SK-N-SH treated with all-trans-retinoic acid at 6 μM for 48 hours (cell line): Measurements from ENCODE around the gene CPA2.

ENCODE experiments used
- ARNTL ChIP-seq: fragments of 450-650 bp; formaldehyde crosslinking; IDR thresholded peaks from 2 replicates; pipeline ENCODE4 v1.5.0; 2020; ENCODE audit warnings: low read depth, mild to moderate bottlenecking, moderate library complexity, borderline replicate concordance
- CSDC2 ChIP-seq: fragments of 250-450 bp; sonication (Bioruptor Pico); IDR thresholded peaks from 2 replicates; pipeline ENCODE4 v1.5.0; 2020; ENCODE audit warnings: mild to moderate bottlenecking, moderate library complexity
- ESRRG ChIP-seq: fragments of 250-450 bp; sonication (Bioruptor Pico); IDR thresholded peaks from 2 replicates; pipeline ENCODE4 v1.6.1; 2021; ENCODE audit warnings: mild to moderate bottlenecking
- GLIS3 ChIP-seq: fragments of 250-450 bp; sonication (Bioruptor Pico); IDR thresholded peaks from 2 replicates; pipeline ENCODE4 v1.5.0; 2020; ENCODE audit warnings: mild to moderate bottlenecking, moderate library complexity
- PATZ1 ChIP-seq: fragments of 250-450 bp; sonication (Bioruptor Pico); IDR thresholded peaks from 2 replicates; pipeline ENCODE4 v1.8.0; 2020; ENCODE audit warnings: mild to moderate bottlenecking, moderate library complexity, borderline replicate concordance
- PPARA ChIP-seq: fragments of 250-450 bp; sonication (Bioruptor Pico); IDR thresholded peaks from 2 replicates; pipeline ENCODE4 v1.5.0; 2020; ENCODE audit warnings: mild to moderate bottlenecking, borderline replicate concordance
- RARB ChIP-seq: fragments of 250-450 bp; sonication (Bioruptor Pico); IDR thresholded peaks from 2 replicates; pipeline ENCODE4 v1.8.0; 2021; ENCODE audit warnings: mild to moderate bottlenecking, moderate library complexity
- TSHZ2 ChIP-seq: fragments of 250-450 bp; sonication (Bioruptor Pico); IDR thresholded peaks from 2 replicates; pipeline ENCODE4 v1.5.0; 2020; ENCODE audit warnings: mild to moderate bottlenecking, moderate library complexity
- ZFP3 ChIP-seq: fragments of 250-450 bp; sonication (Bioruptor Pico); IDR thresholded peaks from 2 replicates; pipeline ENCODE4 v1.5.0; 2020; ENCODE audit warnings: mild to moderate bottlenecking, moderate library complexity
- ZFP30 ChIP-seq: fragments of 450-650 bp; formaldehyde crosslinking; IDR thresholded peaks from 2 replicates; pipeline ENCODE4 v1.5.0; 2022; ENCODE audit warnings: mild to moderate bottlenecking, moderate library complexity
- ZNF70 ChIP-seq: fragments of 450-650 bp; formaldehyde crosslinking; IDR thresholded peaks from 2 replicates; pipeline ENCODE4 v1.5.0; 2020; ENCODE audit warnings: mild to moderate bottlenecking, moderate library complexity
- ZNF8 ChIP-seq: fragments of 450-650 bp; formaldehyde crosslinking; IDR thresholded peaks from 2 replicates; pipeline ENCODE4 v1.5.0; 2020; ENCODE audit warnings: mild to moderate bottlenecking, moderate library complexity
- TF ChIP-seq, protein P1 (sequence below): fragments of 250-450 bp; sonication (Bioruptor Pico); IDR thresholded peaks from 2 replicates; pipeline ENCODE4 v1.5.1; 2020; ENCODE audit warnings: low read depth, mild to moderate bottlenecking, moderate library complexity

DNA sequence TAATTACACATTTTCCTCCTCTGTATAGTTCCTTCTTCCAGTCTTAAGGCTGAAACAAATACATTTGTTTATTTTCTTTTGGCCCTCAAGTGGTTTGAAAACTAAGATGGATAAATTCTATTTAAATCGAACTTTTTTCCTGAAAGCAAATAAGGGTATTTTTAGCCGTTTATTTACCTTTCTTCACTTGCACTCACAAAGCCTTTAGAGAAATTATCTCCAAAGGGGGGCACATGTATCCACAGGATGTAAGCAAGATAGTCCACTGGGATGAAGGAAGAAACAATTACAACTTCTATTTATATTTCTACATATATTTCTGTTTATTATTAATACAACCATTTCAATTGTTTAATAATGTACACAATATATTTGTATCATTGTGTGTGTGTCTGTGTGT lies 36.5 kb downstream of the CPA2 start:
- no peak for TF ChIP-seq RARB (CRISPR knock-in tag)
- no peak for TF ChIP-seq ESRRG (CRISPR knock-in tag)
- TF ChIP-seq ARNTL, result no peak
- no peak for TF ChIP-seq PATZ1 (CRISPR knock-in tag)
- no peak for TF ChIP-seq CSDC2
- TF ChIP-seq GLIS3 (CRISPR knock-in tag), result no peak
- no peak for TF ChIP-seq TSHZ2
- TF ChIP-seq ZFP3 (CRISPR knock-in tag), result no peak
- TF ChIP-seq PPARA, result no peak
- TF ChIP-seq ZNF70, result no peak
- TF ChIP-seq ZNF8 (CRISPR knock-in tag), result no peak
- no peak for TF ChIP-seq ZFP30 (CRISPR knock-in tag)
- TF ChIP-seq, protein P1, sequence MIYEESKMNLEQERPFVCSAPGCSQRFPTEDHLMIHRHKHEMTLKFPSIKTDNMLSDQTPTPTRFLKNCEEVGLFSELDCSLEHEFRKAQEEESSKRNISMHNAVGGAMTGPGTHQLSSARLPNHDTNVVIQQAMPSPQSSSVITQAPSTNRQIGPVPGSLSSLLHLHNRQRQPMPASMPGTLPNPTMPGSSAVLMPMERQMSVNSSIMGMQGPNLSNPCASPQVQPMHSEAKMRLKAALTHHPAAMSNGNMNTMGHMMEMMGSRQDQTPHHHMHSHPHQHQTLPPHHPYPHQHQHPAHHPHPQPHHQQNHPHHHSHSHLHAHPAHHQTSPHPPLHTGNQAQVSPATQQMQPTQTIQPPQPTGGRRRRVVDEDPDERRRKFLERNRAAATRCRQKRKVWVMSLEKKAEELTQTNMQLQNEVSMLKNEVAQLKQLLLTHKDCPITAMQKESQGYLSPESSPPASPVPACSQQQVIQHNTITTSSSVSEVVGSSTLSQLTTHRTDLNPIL (CRISPR knock-in tag), result no peak
